OCI-LY3 (cell line): ENCODE results near the gene TLR9.

Source experiments
- H2AFZ ChIP-seq: fragments of 200-600, 300-600 bp; shearing (Covaris generic); 2 replicates; pipeline ENCODE4 v1.6.0; 2014; ENCODE audit warnings: antibody characterized with exemption, low read depth, low read length
- H3K27ac ChIP-seq: fragments of 200-600, 300-600 bp; sonication (generic); 2 replicates; pipeline ENCODE4 v1.5.1; 2014; ENCODE audit warnings: mild to moderate bottlenecking, low read length, moderate library complexity, mixed read lengths
- H3K27me3 ChIP-seq: fragments of 200-600, 300-600 bp; sonication (generic); 2 replicates; pipeline ENCODE4 v1.6.1; 2014; ENCODE audit warnings: low read depth, low read length, mixed read lengths
- H3K36me3 ChIP-seq: fragments of 200-600, 300-600 bp; sonication (generic); replicated peaks from 2 replicates; pipeline ENCODE3; 2014; ENCODE audit warnings: low read depth, low read length, mixed read lengths
- H3K4me1 ChIP-seq: fragments of 300-600, 200-600 bp; sonication (generic); 2 replicates; pipeline ENCODE4 v1.6.1; 2014; ENCODE audit warnings: low read length, mixed read lengths
- H3K4me2 ChIP-seq: fragments of 200-600, 300-600 bp; sonication (generic); 2 replicates; pipeline ENCODE4 v1.6.1; 2014; ENCODE audit warnings: low read length, mixed read lengths
- H3K4me3 ChIP-seq: fragments of 300-600, 200-600 bp; sonication (generic); 2 replicates; pipeline ENCODE4 v1.5.1; 2014; ENCODE audit warnings: antibody characterized with exemption, mild to moderate bottlenecking, low read length, moderate library complexity
- H3K79me2 ChIP-seq: fragments of 300-600, 200-600 bp; shearing (Covaris generic); 2 replicates; pipeline ENCODE4 v1.6.1; 2014; ENCODE audit warnings: mild to moderate bottlenecking, low read length, mixed read lengths
- H3K9ac ChIP-seq: fragments of 300-600, 200-600 bp; shearing (Covaris generic); 2 replicates; pipeline ENCODE4 v1.6.0; 2014; ENCODE audit warnings: mild to moderate bottlenecking, low read length, moderate library complexity
- H3K9me3 ChIP-seq: fragments of 200-600, 300-600 bp; shearing (Covaris generic); 2 replicates; pipeline ENCODE4 v1.6.1; 2014; ENCODE audit warnings: low read length, mixed read lengths; ENCODE audit not compliant: insufficient read depth
- H4K20me1 ChIP-seq: fragments of 200-600, 300-600 bp; sonication (generic); 2 replicates; pipeline ENCODE4 v1.6.1; 2016; ENCODE audit warnings: low read length, mixed read lengths; ENCODE audit not compliant: insufficient read depth
- EZH2phosphoT487 ChIP-seq: fragments of 200-600 bp; shearing (Covaris generic); IDR thresholded peaks from 2 replicates; pipeline ENCODE4 v1.6.1; 2018; ENCODE audit warnings: antibody characterized with exemption, mixed run types, low read depth
- TF ChIP-seq, protein P1 (sequence below): fragments of 200-600, 300-600 bp; sonication (generic); IDR thresholded peaks from 2 replicates; pipeline ENCODE4 v1.5.1; 2014; ENCODE audit warnings: antibody characterized with exemption, low read length, low read depth

Gene TLR9

DNA sequence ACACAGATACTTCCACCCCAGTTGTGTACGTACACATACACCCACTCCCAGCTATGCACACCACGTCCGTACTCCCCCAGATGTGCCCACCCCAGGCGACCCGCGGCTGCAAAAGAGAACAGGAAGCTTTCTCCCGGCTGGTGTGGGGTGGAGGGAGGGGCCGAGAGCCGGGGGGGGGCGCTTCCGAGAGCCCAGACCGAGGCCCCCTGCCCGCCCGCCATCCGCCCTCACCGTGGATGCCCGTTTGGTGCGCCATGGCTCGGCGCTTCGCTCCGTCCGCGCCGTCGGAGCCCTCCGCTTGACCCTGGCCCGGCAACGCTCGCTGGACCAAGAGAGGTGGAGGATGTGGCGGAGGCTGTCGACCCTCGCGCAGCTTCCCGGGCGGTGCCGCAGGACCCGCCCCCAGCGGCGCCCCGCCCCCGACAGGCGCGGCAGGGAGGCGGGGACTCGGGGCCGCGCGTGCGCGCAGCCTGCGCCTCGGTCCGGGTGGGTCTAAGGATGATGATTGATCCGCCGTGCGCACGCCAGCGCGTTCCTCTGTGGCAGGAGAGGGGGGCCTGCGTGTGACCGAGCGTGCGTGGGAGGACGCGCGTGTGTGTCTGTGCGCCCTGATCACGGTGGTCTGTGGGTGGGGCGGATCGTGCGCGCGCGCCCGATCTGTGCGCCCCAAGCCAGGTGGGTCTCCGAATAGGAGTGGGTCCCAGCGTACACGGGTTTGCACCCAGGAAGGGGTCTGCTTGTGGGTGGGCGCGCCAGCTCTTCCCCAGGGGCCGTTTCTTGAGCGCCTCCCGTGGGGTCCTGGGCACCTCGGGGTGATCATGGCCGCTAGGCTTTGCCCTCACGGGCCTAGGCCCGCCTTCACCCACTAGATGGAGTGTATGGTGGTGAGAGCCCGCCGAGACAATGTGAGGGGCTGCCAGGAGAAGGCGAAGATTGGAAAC lies 13.6 kb upstream of the TLR9 start, which contains the start of gene TWF2:
Gene TWF2 (minus strand): TSS at position 398 of the 941 bp plus-strand sequence. CDS start 142 bp downstream, at position 256.
- peaks cover 7% of the 10 kb centered on the region for H3K36me3 ChIP-seq
- peak within 1 kb of the TSS; percentile 86 for H3K4me2 ChIP-seq
- H3K9me3 ChIP-seq, result 0 out of 2 replicates have a peak, but pooled peaks cover 4% of the 10 kb centered on the region
- peak within 1 kb of the TSS; percentile 87 for H3K4me3 ChIP-seq
- peak within 1 kb of the TSS; percentile 84 for H2AFZ ChIP-seq
- no peaks in the 10 kb centered on the region for H4K20me1 ChIP-seq
- peak within 1 kb of the TSS; percentile 88 for H3K9ac ChIP-seq
- no peaks in the 10 kb centered on the region for H3K27me3 ChIP-seq
- peaks cover 33% of the 10 kb centered on the region for H3K4me1 ChIP-seq
- H3K27ac ChIP-seq, result peak within 1 kb of the TSS; percentile 62
- peaks cover 24% of the 10 kb centered on the region for H3K79me2 ChIP-seq
- TF ChIP-seq, protein P1, sequence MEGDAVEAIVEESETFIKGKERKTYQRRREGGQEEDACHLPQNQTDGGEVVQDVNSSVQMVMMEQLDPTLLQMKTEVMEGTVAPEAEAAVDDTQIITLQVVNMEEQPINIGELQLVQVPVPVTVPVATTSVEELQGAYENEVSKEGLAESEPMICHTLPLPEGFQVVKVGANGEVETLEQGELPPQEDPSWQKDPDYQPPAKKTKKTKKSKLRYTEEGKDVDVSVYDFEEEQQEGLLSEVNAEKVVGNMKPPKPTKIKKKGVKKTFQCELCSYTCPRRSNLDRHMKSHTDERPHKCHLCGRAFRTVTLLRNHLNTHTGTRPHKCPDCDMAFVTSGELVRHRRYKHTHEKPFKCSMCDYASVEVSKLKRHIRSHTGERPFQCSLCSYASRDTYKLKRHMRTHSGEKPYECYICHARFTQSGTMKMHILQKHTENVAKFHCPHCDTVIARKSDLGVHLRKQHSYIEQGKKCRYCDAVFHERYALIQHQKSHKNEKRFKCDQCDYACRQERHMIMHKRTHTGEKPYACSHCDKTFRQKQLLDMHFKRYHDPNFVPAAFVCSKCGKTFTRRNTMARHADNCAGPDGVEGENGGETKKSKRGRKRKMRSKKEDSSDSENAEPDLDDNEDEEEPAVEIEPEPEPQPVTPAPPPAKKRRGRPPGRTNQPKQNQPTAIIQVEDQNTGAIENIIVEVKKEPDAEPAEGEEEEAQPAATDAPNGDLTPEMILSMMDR, result peak; percentile 57
- TF ChIP-seq EZH2phosphoT487, result no peak

DNA sequence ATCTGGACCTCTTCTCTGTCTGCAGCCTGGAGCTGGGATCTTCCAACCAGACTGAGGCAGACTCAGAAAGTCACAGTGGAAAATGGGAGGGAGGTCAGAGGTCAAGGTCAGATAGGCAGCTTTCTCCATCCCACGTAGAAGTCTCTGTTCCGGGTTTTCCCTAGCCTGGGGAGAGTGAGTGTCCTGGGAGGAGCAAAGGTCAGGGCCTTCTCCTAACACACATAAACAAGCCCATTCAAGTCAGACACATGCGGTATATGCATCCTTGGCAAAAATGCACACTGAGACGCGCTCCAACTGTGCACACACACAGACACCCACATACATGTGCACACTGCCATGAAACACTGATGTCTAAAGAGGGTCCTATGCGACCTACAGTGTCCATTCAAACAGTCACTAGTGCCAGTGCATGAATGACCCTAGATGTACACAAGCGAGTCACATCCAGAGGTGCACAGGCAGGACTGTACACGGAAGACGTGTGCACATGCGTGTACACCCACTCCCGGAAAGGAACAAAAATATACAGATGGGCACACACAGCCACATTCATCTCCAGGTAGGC lies 12.8 kb upstream of the TLR9 start:
- Histone ChIP-seq H4K20me1 (no peaks in the 10 kb centered on the region), H2AFZ (0 out of 2 replicates have a peak overlapping the region, but pooled peaks have one; percentile 18), H3K4me2 (peak overlapping the region; percentile 86), H3K27me3 (no peaks in the 10 kb centered on the region), H3K4me1 (peaks cover 25% of the 10 kb centered on the region), H3K9ac (peak overlapping the region; percentile 88), H3K4me3 (peak overlapping the region; percentile 87), H3K27ac (0 out of 2 replicates have a peak overlapping the region, but pooled peaks have one; percentile 24), H3K79me2 (peaks cover 24% of the 10 kb centered on the region), H3K9me3 (no peaks in the 10 kb centered on the region), H3K36me3 (peaks cover 7% of the 10 kb centered on the region)
- TF ChIP-seq EZH2phosphoT487, result no peak
- TF ChIP-seq, protein P1, result no peak

- Histone ChIP-seq H3K9me3 (no peaks in the 10 kb centered on the region), H3K4me1 (peaks cover 25% of the 10 kb centered on the region), H4K20me1 (no peaks in the 10 kb centered on the region), H3K36me3 (peaks cover 7% of the 10 kb centered on the region), H3K27ac (no peak overlapping the region), H3K27me3 (no peaks in the 10 kb centered on the region), H3K79me2 (peaks cover 24% of the 10 kb centered on the region), H2AFZ (no peak overlapping the region), H3K9ac (no peak overlapping the region), H3K4me2 (peak overlapping the region; percentile 86), H3K4me3 (peak overlapping the region; percentile 87)
- TF ChIP-seq, protein P1, result no peak
- no peak for TF ChIP-seq EZH2phosphoT487
These were observed 12.3 kb upstream of the TLR9 start for GRCh38 chr3:52237657-52238172.
